IPS DF 6.9 (cell line): Measurements from ENCODE around the gene VAV2.

Experiments used
- DNase-seq: peaks from one replicate; pipeline ENCODE4 v3.0.0-alpha.2; 2013; ENCODE audit warnings: low read depth, low spot score
- H3K27ac ChIP-seq: one replicate; pipeline ENCODE4 v1.5.1; 2013; ENCODE audit warnings: low read length, control low read depth
- H3K27me3 ChIP-seq: 2 replicates; pipeline ENCODE4 v1.6.1; 2013; ENCODE audit warnings: mild to moderate bottlenecking, low read length; ENCODE audit not compliant: control insufficient read depth, insufficient read depth
- H3K36me3 ChIP-seq: 2 replicates; pipeline ENCODE4 v1.6.1; 2013; ENCODE audit warnings: low read length; ENCODE audit not compliant: control insufficient read depth, insufficient read depth
- H3K4me1 ChIP-seq: 2 replicates; pipeline ENCODE4 v1.6.1; 2013; ENCODE audit warnings: low read length; ENCODE audit not compliant: control insufficient read depth, insufficient read depth
- H3K4me3 ChIP-seq: 2 replicates; pipeline ENCODE4 v1.5.1; 2013; ENCODE audit warnings: mild to moderate bottlenecking, low read length
- H3K9me3 ChIP-seq: 2 replicates; pipeline ENCODE4 v1.6.1; 2013; ENCODE audit warnings: low read length, inconsistent platforms; ENCODE audit not compliant: control insufficient read depth, insufficient read depth
- WGBS: extraction: QIAGEN DNeasy Blood & Tissue Kit; methylation state at CpG from one replicate; pipeline ENCODE4 v1.1.7; 2013; ENCODE audit warnings: mixed read lengths, missing lambda C conversion rate; ENCODE audit not compliant: insufficient read length, insufficient coverage; 5-methylcytosine and 5-hydroxymethylcytosine counted together

The VAV2 gene

DNA sequence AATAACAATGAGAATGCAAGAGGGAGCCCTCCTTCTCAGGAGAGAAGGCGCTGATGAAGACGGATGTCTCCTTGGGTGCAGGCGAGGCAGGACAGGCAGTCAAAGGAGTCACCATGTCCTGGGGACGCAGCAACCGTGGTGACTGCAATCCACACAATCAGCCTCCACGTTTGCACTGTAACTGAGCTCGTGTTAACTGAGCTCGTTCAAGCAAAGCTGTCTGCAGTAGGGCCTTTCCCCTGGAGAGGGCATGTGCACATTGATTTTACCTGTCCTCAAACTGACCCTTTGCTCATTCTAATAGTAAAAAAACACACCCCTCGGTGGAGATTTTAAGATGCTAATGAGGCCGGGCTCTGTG is 256.7 kb downstream of the VAV2 start:
- Histone ChIP-seq H3K36me3 (no peaks in the 10 kb centered on the region), H3K27me3 (no peaks in the 10 kb centered on the region), H3K9me3 (no peaks in the 10 kb centered on the region), H3K4me3 (no peak overlapping the region), H3K27ac (no peak overlapping the region), H3K4me1 (peaks cover 12% of the 10 kb centered on the region)
- no CpG with 5 or more reads among the region's 10 CpGs for WGBS
- no peak for DNase-seq

- Histone ChIP-seq H3K36me3 (no peaks in the 10 kb centered on the region), H3K27ac (no peak overlapping the region), H3K27me3 (no peaks in the 10 kb centered on the region), H3K9me3 (no peaks in the 10 kb centered on the region), H3K4me3 (no peak overlapping the region), H3K4me1 (peaks cover 12% of the 10 kb centered on the region)
- WGBS, result no CpG with 5 or more reads among the region's 23 CpGs
- no peak for DNase-seq
Observed at GRCh38 chr9:133734590-133735414, 257.3 kb downstream of the VAV2 start.

- Histone ChIP-seq H3K27ac (no peak overlapping the region), H3K9me3 (no peaks in the 10 kb centered on the region), H3K4me3 (no peak overlapping the region), H3K36me3 (no peaks in the 10 kb centered on the region), H3K4me1 (peaks cover 12% of the 10 kb centered on the region), H3K27me3 (no peaks in the 10 kb centered on the region)
- no peak for DNase-seq
- WGBS, result no CpG with 5 or more reads among the region's 21 CpGs
Observed at GRCh38 chr9:133733796-133734533, 258.2 kb downstream of the VAV2 start.

DNA sequence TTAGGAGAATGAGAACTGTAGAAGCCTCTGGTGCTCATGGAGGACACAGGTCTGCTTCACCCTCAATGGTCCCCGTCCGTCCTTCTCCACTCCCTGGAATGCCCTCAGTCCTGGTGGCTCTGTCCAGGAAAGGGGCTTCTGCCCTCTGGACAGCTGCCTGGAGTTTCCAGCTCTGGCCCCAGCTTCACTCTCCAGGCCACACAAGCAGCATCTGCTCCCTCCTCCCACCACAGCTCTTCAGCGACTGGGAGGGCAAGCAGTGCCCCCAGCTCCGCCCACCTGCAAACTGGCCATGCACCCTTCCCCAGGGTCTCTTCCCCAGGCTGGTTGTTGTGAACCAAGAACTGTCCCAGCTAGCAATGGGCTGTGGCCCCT is 258.7 kb downstream of the VAV2 start:
- Histone ChIP-seq H3K4me1 (peaks cover 12% of the 10 kb centered on the region), H3K9me3 (no peaks in the 10 kb centered on the region), H3K4me3 (no peak overlapping the region), H3K27me3 (no peaks in the 10 kb centered on the region), H3K36me3 (no peaks in the 10 kb centered on the region), H3K27ac (no peak overlapping the region)
- no CpG with 5 or more reads among the region's 4 CpGs for WGBS
- no peak for DNase-seq

- Histone ChIP-seq H3K9me3 (no peaks in the 10 kb centered on the region), H3K4me3 (no peak overlapping the region), H3K36me3 (no peaks in the 10 kb centered on the region), H3K27ac (no peak overlapping the region), H3K4me1 (peaks cover 9% of the 10 kb centered on the region), H3K27me3 (no peaks in the 10 kb centered on the region)
- DNase-seq, result no peak
- no CpG with 5 or more reads among the region's 10 CpGs for WGBS
Observed at GRCh38 chr9:133732639-133733408, 259.3 kb downstream of the VAV2 start.

GRCh38 chr9:133731876-133732638 is 260.1 kb downstream of the VAV2 start:
- no CpG with 5 or more reads among the region's 30 CpGs for WGBS
- no peaks in the 10 kb centered on the region for H3K9me3 ChIP-seq
- H3K4me3 ChIP-seq, result no peak overlapping the region
- H3K27ac ChIP-seq, result no peak overlapping the region
- no peaks in the 10 kb centered on the region for H3K36me3 ChIP-seq
- no peak for DNase-seq
- peaks cover 6% of the 10 kb centered on the region for H3K4me1 ChIP-seq
- no peaks in the 10 kb centered on the region for H3K27me3 ChIP-seq

GRCh38 chr9:133730994-133731715 is 261.0 kb downstream of the VAV2 start:
- WGBS, result no CpG with 5 or more reads among the region's 27 CpGs
- no peak overlapping the region for H3K27ac ChIP-seq
- no peak for DNase-seq

GRCh38 chr9:133729617-133730281 is 262.4 kb downstream of the VAV2 start:
- Histone ChIP-seq H3K27ac (no peak overlapping the region), H3K9me3 (no peaks in the 10 kb centered on the region), H3K4me3 (no peak overlapping the region), H3K27me3 (no peaks in the 10 kb centered on the region), H3K36me3 (no peaks in the 10 kb centered on the region), H3K4me1 (peaks cover under 1% of the 10 kb centered on the region)
- no peak for DNase-seq
- WGBS, result no CpG with 5 or more reads among the region's 19 CpGs

More at GRCh38 chr9:133730994-133731715, 261.0 kb downstream of the VAV2 start:
- Histone ChIP-seq H3K9me3 (no peaks in the 10 kb centered on the region), H3K36me3 (no peaks in the 10 kb centered on the region), H3K4me3 (no peak overlapping the region), H3K4me1 (peaks cover 6% of the 10 kb centered on the region), H3K27me3 (no peaks in the 10 kb centered on the region)

DNA sequence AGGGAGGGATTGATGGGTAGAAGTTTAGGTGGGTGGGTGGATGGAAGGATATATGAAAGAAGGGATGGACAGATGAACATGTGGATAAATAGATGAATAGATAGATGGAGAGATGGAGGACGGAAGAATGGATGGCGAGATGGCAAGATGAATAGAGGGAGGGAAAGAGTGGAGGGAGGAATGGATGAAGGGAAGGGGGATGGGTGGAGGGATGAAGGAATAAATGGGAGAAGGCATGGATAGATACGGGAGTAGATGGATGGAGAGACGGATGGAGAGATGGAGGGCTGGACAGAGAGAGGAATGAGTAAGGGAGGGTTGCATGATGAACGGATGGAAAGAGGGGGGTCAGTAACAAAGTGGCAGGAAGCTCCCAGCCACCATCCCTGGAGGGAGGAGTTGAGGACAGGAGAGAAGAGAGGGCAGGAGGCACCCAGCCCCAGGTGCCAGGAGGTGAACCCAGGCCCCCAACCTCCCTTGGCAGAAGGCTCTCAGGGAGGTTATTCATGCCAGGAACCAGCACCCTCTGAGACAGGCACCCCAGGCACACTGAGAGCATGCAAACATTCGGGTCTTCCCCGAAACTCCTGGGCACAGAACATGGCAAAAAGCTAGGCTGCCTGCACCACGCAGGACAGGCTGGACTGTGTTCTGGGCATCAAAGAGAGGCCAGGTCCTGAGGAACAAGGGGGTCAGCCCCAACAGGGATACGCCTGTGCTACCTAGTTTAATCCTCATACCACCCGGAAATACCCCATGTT is 263.1 kb downstream of the VAV2 start:
- WGBS, result 100% methylated on average over 4 of the region's 10 CpGs
- no peak overlapping the region for H3K27ac ChIP-seq
- no peak overlapping the region for H3K4me3 ChIP-seq
- H3K36me3 ChIP-seq, result no peaks in the 10 kb centered on the region
- H3K4me1 ChIP-seq, result no peaks in the 10 kb centered on the region; the same call in 1 of the 2 replicates
- DNase-seq, result no peak
- H3K9me3 ChIP-seq, result no peaks in the 10 kb centered on the region
- H3K27me3 ChIP-seq, result no peaks in the 10 kb centered on the region
